H1 (cell line): ENCODE data around the gene COIL. TPM values are rescaled to one million over a fixed set of nuclear protein-coding genes. Genes with fewer than 3 reads are reported as not detected.

Experiments
- CEBPB ChIP-seq: IDR thresholded peaks from 2 replicates; pipeline ENCODE4 v1.6.1; 2012; ENCODE audit warnings: low read depth, low read length
- CTBP2 ChIP-seq: IDR thresholded peaks from 2 replicates; pipeline ENCODE4 v1.7.0; 2011; ENCODE audit warnings: borderline replicate concordance, mild to moderate bottlenecking, moderate library complexity, mixed read lengths, low read length; ENCODE audit not compliant: insufficient read depth, insufficient read length
- EZH2 ChIP-seq: fragments of 200-600 bp; sonication (generic); IDR thresholded peaks from 2 replicates; pipeline ENCODE4 v1.7.1; 2012; ENCODE audit warnings: low read depth, mild to moderate bottlenecking, moderate library complexity, low read length, inconsistent platforms; ENCODE audit not compliant: severe bottlenecking
- GABPA ChIP-seq: IDR thresholded peaks from 2 replicates; pipeline ENCODE4 v1.6.1; 2011; ENCODE audit warnings: mild to moderate bottlenecking, low read length, moderate library complexity, borderline replicate concordance; ENCODE audit not compliant: insufficient read depth
- SAP30 ChIP-seq: fragments of 300-600 bp; sonication (generic); IDR thresholded peaks from 2 replicates; pipeline ENCODE4 v1.7.1; 2012; ENCODE audit warnings: low read length, moderate library complexity, mild to moderate bottlenecking, inconsistent platforms; ENCODE audit not compliant: insufficient read depth, insufficient replicate concordance
- polyA plus RNA-seq, 7 experiments: library from polyadenylated mRNA; depleted of rRNA in 3 of 7; stranded (reverse) in 5 of 7; unstranded in 2 of 7; fragments of >200 nt in 5 of 7; fragments of 200-250 nt in 2 of 7; gene quantifications; 1 replicate in 5 of 7; 2 replicates in 1 of 7; 4 replicates in 1 of 7; pipeline versions ENCODE4 v1.2.1 to v1.2.3, GENCODE V29; 2011 to 2013; ENCODE audit warnings: missing spikeins in 2 of 7, mixed read lengths in 2 of 7
- total RNA-seq: library from RNA; stranded (reverse); fragmentation: NEBNext Ultra II Directional; extraction: Animal tissue kit (Norgen Biotek cat#: 25700); gene quantifications from 2 replicates; pipeline ENCODE4 v1.2.1, GENCODE V29; 2021
- TF ChIP-seq, protein P1 (sequence below): IDR thresholded peaks from 2 replicates; pipeline ENCODE4 v1.6.1; 2012; ENCODE audit warnings: inconsistent platforms

COIL gene
- total and polyA plus RNA-seq, 2 of the 8 experiments (the other 6 are each of a cell fraction or from before 2014, with no cell fraction given) = 5.2 to 23.6 TPM

- no peak for TF ChIP-seq GABPA
- TF ChIP-seq, protein P1, sequence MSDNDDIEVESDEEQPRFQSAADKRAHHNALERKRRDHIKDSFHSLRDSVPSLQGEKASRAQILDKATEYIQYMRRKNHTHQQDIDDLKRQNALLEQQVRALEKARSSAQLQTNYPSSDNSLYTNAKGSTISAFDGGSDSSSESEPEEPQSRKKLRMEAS = no peak
- TF ChIP-seq CTBP2 = no peak
- no peak for TF ChIP-seq CEBPB
- TF ChIP-seq EZH2 = no peak
- TF ChIP-seq SAP30 = no peak
- TF ChIP-seq, all 59 proteins: peak for 0
Observed at GRCh38 chr17:56892333-56892732, 68.5 kb downstream of the COIL start (continued).
